PC-3 (cell line): ENCODE results near the gene CNTN2.

Source experiments
- CTCF ChIP-seq: fragments of 300-600 bp; sonication (generic); conservative IDR thresholded peaks from 2 replicates; pipeline ENCODE4 v1.5.1; 2017; ENCODE audit warnings: antibody characterized with exemption, low read depth, mild to moderate bottlenecking, low read length
- EZH2 ChIP-seq: fragments of 300-600 bp; sonication (generic); IDR thresholded peaks from one replicate; pipeline ENCODE4 v1.6.1; 2017; ENCODE audit warnings: antibody characterized with exemption, mild to moderate bottlenecking, low read length; ENCODE audit not compliant: unreplicated experiment
- EZH2phosphoT487 ChIP-seq: fragments of 300-600 bp; sonication (generic); IDR thresholded peaks from 2 replicates; pipeline ENCODE4 v1.6.1; 2018; ENCODE audit warnings: mild to moderate bottlenecking, antibody characterized with exemption, low read length, borderline replicate concordance

DNA sequence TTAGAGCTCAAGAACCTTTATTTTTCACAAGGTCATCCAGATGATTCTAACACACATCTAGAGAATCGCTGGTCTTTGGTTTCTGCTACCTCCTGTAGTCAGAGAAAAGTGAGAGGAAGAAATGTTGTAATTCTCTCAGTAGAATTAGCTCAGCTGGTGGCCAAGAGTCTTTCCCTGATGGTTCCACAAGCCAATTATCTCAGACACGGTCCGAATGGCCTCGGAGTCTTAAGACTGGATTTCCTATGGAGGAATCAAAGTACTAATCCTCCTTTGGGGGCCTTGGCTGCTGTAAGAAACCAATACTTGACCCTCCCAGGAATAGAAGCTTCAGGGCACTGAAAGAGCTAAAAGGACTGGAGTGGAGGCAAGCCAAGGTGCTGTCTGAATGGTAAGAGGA lies 39.4 kb downstream of the CNTN2 start:
- TF ChIP-seq EZH2phosphoT487 (no peak), CTCF (no peak), EZH2 (no peak)
